Hepatocyte (in vitro differentiated cells): ENCODE data around the gene RRAS. TPM values are rescaled to one million over a fixed set of nuclear protein-coding genes. Genes with fewer than 3 reads are reported as not detected.

Source experiments
- DNase-seq: peaks from one replicate; pipeline ENCODE4 v3.0.0-alpha.2; 2016; ENCODE audit warnings: low spot score
- H2AFZ ChIP-seq: fragments of 200-600 bp; sonication (generic); 2 replicates; pipeline ENCODE4 v1.6.0; 2016; ENCODE audit warnings: antibody characterized with exemption, mild to moderate bottlenecking
- H3K27ac ChIP-seq: fragments of 200-600 bp; sonication (generic); 2 replicates; pipeline ENCODE4 v1.5.1; 2016; ENCODE audit warnings: mild to moderate bottlenecking
- H3K27me3 ChIP-seq: fragments of 200-600 bp; sonication (generic); 2 replicates; pipeline ENCODE4 v1.6.1; 2016
- H3K36me3 ChIP-seq: fragments of 200-600 bp; sonication (generic); replicated peaks from 2 replicates; pipeline ENCODE4 v1.5.1; 2016; ENCODE audit warnings: low read depth; ENCODE audit not compliant: insufficient read depth
- H3K4me1 ChIP-seq: fragments of 200-600 bp; sonication (generic); 2 replicates; pipeline ENCODE4 v1.5.1; 2016; ENCODE audit warnings: mild to moderate bottlenecking, moderate library complexity; ENCODE audit not compliant: insufficient read depth
- H3K4me2 ChIP-seq: fragments of 200-600 bp; sonication (generic); 2 replicates; pipeline ENCODE4 v1.6.0; 2016
- H3K4me3 ChIP-seq: fragments of 200-600 bp; sonication (generic); 2 replicates; pipeline ENCODE4 v1.5.1; 2016; ENCODE audit warnings: mild to moderate bottlenecking
- H3K79me2 ChIP-seq: fragments of 200-600 bp; sonication (generic); 2 replicates; pipeline ENCODE4 v1.6.0; 2017; ENCODE audit warnings: mild to moderate bottlenecking
- H3K9me2 ChIP-seq: fragments of 200-600 bp; sonication (generic); replicated peaks from 2 replicates; pipeline ENCODE4 v1.6.0; 2017; ENCODE audit warnings: mild to moderate bottlenecking; ENCODE audit not compliant: insufficient read depth
- H3K9me3 ChIP-seq: fragments of 200-600 bp; sonication (generic); 2 replicates; pipeline ENCODE4 v1.5.1; 2016; ENCODE audit warnings: low read depth, mild to moderate bottlenecking
- H4K20me1 ChIP-seq: fragments of 200-600 bp; sonication (generic); 2 replicates; pipeline ENCODE4 v1.6.0; 2016; ENCODE audit warnings: mild to moderate bottlenecking; ENCODE audit not compliant: insufficient read depth, poor library complexity, severe bottlenecking
- CTCF ChIP-seq: fragments of 200-600 bp; sonication (generic); IDR thresholded peaks from 2 replicates; pipeline ENCODE4 v1.5.1; 2016; ENCODE audit warnings: antibody characterized with exemption, mild to moderate bottlenecking; ENCODE audit not compliant: poor library complexity
- EZH2 ChIP-seq: fragments of 200-600 bp; sonication (generic); IDR thresholded peaks from 2 replicates; pipeline ENCODE4 v1.6.1; 2016; ENCODE audit warnings: antibody characterized with exemption, mild to moderate bottlenecking, borderline replicate concordance
- EZH2phosphoT487 ChIP-seq: fragments of 200-600 bp; sonication (generic); IDR thresholded peaks from one replicate; pipeline ENCODE4 v1.6.1; 2018; ENCODE audit warnings: antibody characterized with exemption, mild to moderate bottlenecking, low read depth, moderate library complexity; ENCODE audit not compliant: unreplicated experiment, severe bottlenecking
- WGBS: methylation state at CpG from one replicate; pipeline ENCODE4 v1.1.6; 2016; ENCODE audit warnings: low lambda C conversion rate; ENCODE audit errors: missing lambda C conversion rate; 5-methylcytosine and 5-hydroxymethylcytosine counted together
- polyA plus RNA-seq: library from polyadenylated mRNA; unstranded; fragments of >200 nt; fragmentation: Nextera tagmentation; extraction: Ambion mirVana; gene quantifications from 2 replicates; pipeline ENCODE4 v1.2.1, GENCODE V29; 2016
- total RNA-seq: library from RNA; depleted of rRNA; stranded (reverse); fragments of >200 nt; gene quantifications from 2 replicates; pipeline ENCODE4 v1.2.3, GENCODE V29; 2014

Gene RRAS
- total and polyA plus RNA-seq, 2 experiments from 2014 or later, result 19.2 to 107 TPM

- TF ChIP-seq EZH2 (no peak), EZH2phosphoT487 (no peak), CTCF (peak; percentile 8)
- 0% methylated on average over 8 of the region's 9 CpGs for WGBS
- no peaks in the 10 kb centered on the region for H3K9me2 ChIP-seq
- peaks cover 12% of the 10 kb centered on the region for H3K4me1 ChIP-seq
- H3K27me3 ChIP-seq, result no peaks in the 10 kb centered on the region
- H3K36me3 ChIP-seq, result no peaks in the 10 kb centered on the region
- peak overlapping the region; percentile 38 for H3K4me3 ChIP-seq
- H3K9me3 ChIP-seq, result no peaks in the 10 kb centered on the region
- H3K27ac ChIP-seq, result peak overlapping the region; percentile 62
- DNase-seq, result no peak
- peak overlapping the region; percentile 90 for H3K4me2 ChIP-seq
- no peaks in the 10 kb centered on the region for H4K20me1 ChIP-seq
- peak overlapping the region; percentile 20 for H2AFZ ChIP-seq
- H3K79me2 ChIP-seq, result peaks cover 37% of the 10 kb centered on the region
Measured at GRCh38 chr19:49666120-49666444, 26.1 kb upstream of the RRAS start.

GRCh38 chr19:49665351-49666119 lies 25.6 kb upstream of the RRAS start, which contains the start of the genes BCL2L12 and IRF3:
BCL2L12 (plus strand) TSS chr19:49665933; CDS start chr19:49666693, 760 bp downstream.
IRF3 (minus strand) TSS chr19:49665857; CDS start chr19:49664838, 1,019 bp downstream.
- H3K4me1 ChIP-seq, result peaks cover 12% of the 10 kb centered on the region
- peak within 1 kb of the TSS; percentile 43 for H3K4me3 ChIP-seq
- 1% methylated on average over 49 of the region's 50 CpGs for WGBS
- no peaks in the 10 kb centered on the region for H3K27me3 ChIP-seq
- peaks cover 37% of the 10 kb centered on the region for H3K79me2 ChIP-seq
- H3K9me3 ChIP-seq, result no peaks in the 10 kb centered on the region
- peak; percentile 99 for DNase-seq
- H3K36me3 ChIP-seq, result no peaks in the 10 kb centered on the region
- peak within 1 kb of the TSS; percentile 81 for H3K27ac ChIP-seq
- H2AFZ ChIP-seq, result peak within 1 kb of the TSS; percentile 31
- peak within 1 kb of the TSS; percentile 94 for H3K4me2 ChIP-seq
- H4K20me1 ChIP-seq, result no peaks in the 10 kb centered on the region
- no peak for TF ChIP-seq EZH2phosphoT487
- H3K9me2 ChIP-seq, result no peaks in the 10 kb centered on the region

- Histone ChIP-seq H3K27me3 (no peaks in the 10 kb centered on the region), H3K9me3 (no peaks in the 10 kb centered on the region), H4K20me1 (no peaks in the 10 kb centered on the region), H3K4me3 (peak overlapping the region; percentile 43), H3K79me2 (peaks cover 37% of the 10 kb centered on the region), H3K4me1 (peaks cover 12% of the 10 kb centered on the region), H3K36me3 (no peaks in the 10 kb centered on the region), H3K27ac (peak overlapping the region; percentile 81), H2AFZ (no peak overlapping the region), H3K9me2 (no peaks in the 10 kb centered on the region), H3K4me2 (peak overlapping the region; percentile 94)
- WGBS, result 3% methylated on average over 6 of the region's 7 CpGs
- TF ChIP-seq CTCF (no peak), EZH2 (no peak), EZH2phosphoT487 (no peak)
- DNase-seq, result no peak
Measured at GRCh38 chr19:49665036-49665350, 25.1 kb upstream of the RRAS start.

- Histone ChIP-seq H3K4me1 (peaks cover 12% of the 10 kb centered on the region), H3K36me3 (no peaks in the 10 kb centered on the region), H3K27me3 (no peaks in the 10 kb centered on the region), H3K4me3 (peak overlapping the region; percentile 43), H3K9me3 (no peaks in the 10 kb centered on the region), H2AFZ (no peak overlapping the region), H3K4me2 (peak overlapping the region; percentile 94), H4K20me1 (no peaks in the 10 kb centered on the region), H3K79me2 (peaks cover 37% of the 10 kb centered on the region), H3K9me2 (no peaks in the 10 kb centered on the region), H3K27ac (peak overlapping the region; percentile 81)
- TF ChIP-seq CTCF (no peak), EZH2phosphoT487 (no peak), EZH2 (no peak)
- peak; percentile 96 for DNase-seq
- under 1% methylated on average over 34 of the region's 53 CpGs for WGBS
Measured at GRCh38 chr19:49664171-49665035, 24.5 kb upstream of the RRAS start.
